ENCODE results near the gene MSANTD3.
A peak's percentile ranks its signal among the peaks of the same experiment; 100 is the strongest.
"Not testable (repeated sequence)": the region's sequence is repeated elsewhere in the genome, so short reads cannot be mapped to it uniquely, and the experiment has no call there.

The MSANTD3 gene

DNA sequence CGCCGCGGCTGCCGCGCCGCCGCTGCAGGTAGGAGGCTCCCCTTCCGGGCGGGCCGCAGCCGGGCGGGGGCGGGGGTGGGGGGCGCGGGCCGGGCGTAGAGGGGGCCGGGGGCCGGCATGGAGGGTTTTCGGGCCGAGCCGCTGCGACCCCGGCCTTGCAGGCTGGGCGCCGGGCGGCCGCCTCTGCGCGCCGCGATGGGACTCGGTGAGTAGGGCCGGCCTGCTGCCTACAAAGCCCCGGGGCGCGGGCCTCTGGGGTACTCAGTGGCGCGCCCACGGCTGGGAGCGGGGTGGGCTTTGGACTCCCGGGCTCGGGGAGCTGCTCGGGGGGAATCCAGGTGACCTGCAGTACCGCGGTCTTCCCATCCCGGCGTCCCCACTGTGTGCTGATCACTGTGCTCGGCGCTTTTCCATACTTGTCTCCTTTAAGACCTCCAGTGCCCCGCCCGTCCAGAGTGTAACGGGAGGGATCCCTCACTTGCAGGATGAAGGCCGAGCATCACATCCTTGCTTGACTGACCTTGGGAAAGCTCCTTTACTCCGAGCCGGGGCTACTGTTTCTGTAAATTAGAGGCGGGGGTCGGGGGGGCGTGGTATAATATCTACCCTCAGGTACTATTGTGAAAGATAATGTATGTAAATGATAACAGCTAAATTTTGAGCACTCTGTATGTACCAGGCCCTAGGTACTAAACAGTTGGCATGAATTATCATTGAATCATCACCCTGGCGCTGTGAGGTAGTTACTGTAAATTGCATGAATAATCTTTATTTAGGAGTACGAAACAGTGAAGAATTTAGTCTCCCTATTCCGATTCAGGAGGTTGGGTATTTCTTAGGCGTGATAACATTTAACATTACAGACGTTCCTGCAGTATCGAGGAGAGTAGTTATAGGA, 672 bp downstream of the MSANTD3 start:
- Histone ChIP-seq H3K36me3 (ENCODE audit: control insufficient read depth in 5 of 5, insufficient read depth in 5 of 5, low read length in 5 of 5) (no peaks in the 10 kb centered on the region), H3K9ac (ENCODE audit: low read length in 5 of 5) (peak overlapping the region in 4 of 5 donors; percentile 73 to 85 (median 80)), H3K9me3 (ENCODE audit: control insufficient read depth in 5 of 5, low read length in 5 of 5) (no peaks in the 10 kb centered on the region), H3K4me1 (ENCODE audit: control insufficient read depth in 5 of 5, insufficient read depth in 5 of 5, low read length in 5 of 5) (peaks cover 2 to 31% (median 28%) of the 10 kb centered on the region in 5 donors), H3K27me3 (ENCODE audit: control insufficient read depth in 5 of 5, insufficient read depth in 4 of 5, low read length in 5 of 5) (no peaks in the 10 kb centered on the region), H3K27ac (ENCODE audit: low read depth, low read length) (peak overlapping the region; percentile 79), H3K4me3 (ENCODE audit: low read depth in 1 of 5, low read length in 5 of 5) (peak overlapping the region; percentile 62 to 82 (median 77))

DNA sequence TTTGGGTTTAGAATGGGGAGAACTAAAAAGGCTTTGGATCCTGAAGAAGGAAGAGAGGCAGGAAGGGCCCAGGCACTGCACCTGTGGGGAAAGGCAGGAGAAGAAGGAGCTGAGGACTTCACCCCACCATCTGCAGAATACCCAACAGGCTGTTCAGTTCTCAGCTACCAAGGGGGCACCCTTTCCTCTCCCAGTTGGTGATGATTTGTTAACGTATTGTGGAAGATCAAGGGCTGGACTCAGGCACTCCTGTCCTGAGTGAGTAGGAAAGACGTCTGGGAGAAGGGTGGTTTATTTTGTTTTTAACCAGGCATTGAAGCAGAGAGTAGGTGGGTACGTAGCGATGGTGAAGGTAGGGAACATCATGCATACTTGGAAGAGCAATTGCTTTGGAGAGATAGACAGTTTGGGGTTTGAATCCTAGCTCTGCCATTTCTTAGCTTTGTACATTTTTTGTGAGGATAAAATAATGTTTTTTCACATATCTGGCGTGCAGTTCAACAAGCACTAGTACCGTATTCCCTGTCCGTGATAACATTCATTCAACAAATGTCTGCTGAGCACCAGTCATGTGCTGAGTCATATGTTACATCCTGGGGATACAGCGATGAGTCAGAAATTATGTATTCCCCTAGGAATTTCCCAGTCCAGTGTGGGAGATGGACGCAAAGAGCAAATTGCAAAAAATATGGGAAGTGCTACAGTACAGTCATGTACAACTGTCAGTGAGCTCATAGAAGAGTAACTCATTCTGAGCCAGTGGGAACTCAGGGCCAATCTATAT, 2.1 kb downstream of the MSANTD3 start:
- peak overlapping the region; percentile 79 for H3K27ac ChIP-seq (ENCODE audit: low read depth, low read length)
- H3K9ac ChIP-seq (ENCODE audit: low read length in 5 of 5) = peak overlapping the region in 1 of 5 donors; percentile 37
- no peaks in the 10 kb centered on the region for H3K27me3 ChIP-seq (ENCODE audit: control insufficient read depth in 5 of 5, insufficient read depth in 4 of 5, low read length in 5 of 5)
- H3K36me3 ChIP-seq (ENCODE audit: control insufficient read depth in 5 of 5, insufficient read depth in 5 of 5, low read length in 5 of 5) = no peaks in the 10 kb centered on the region
- peak overlapping the region in 1 of 5 donors; percentile 33 for H3K4me3 ChIP-seq (ENCODE audit: low read depth in 1 of 5, low read length in 5 of 5)
- peaks cover 2 to 31% (median 28%) of the 10 kb centered on the region in 5 donors for H3K4me1 ChIP-seq (ENCODE audit: control insufficient read depth in 5 of 5, insufficient read depth in 5 of 5, low read length in 5 of 5)
- H3K9me3 ChIP-seq (ENCODE audit: control insufficient read depth in 5 of 5, low read length in 5 of 5) = no peaks in the 10 kb centered on the region

DNA sequence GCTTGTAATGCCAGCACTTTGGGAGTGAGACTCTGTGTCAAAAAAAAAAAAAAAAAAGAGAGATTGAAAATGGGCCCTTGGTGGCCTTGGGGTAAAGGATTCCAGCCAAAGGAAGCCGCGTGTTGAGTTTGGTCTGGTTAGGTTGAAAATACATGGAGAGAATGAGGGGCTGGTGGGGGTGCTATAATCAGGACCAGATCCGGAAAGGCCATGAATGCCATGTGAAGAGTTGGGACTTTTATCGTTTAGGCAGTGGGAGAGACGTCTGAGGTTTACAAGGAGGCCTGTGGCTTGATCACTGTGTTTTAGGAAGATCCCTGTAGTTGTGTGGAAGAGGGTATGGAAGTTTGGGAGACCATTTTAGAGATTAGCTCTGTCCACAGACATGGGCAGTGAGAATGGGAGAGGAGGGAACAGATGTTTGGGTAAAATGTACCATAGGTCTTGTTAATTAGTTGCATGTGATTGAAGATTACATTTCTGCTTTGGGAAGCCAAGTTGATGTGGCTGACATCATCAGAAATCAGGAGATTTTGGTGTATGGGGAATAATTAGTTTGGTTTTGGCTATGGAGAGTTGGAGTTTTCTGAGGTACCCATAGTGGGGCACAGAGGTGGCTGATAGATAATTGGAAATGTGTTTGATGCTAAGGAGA, 3.5 kb downstream of the MSANTD3 start:
- Histone ChIP-seq H3K36me3 (ENCODE audit: control insufficient read depth in 5 of 5, insufficient read depth in 5 of 5, low read length in 5 of 5) (no peaks in the 10 kb centered on the region), H3K9me3 (ENCODE audit: control insufficient read depth in 5 of 5, low read length in 5 of 5) (no peaks in the 10 kb centered on the region), H3K4me3 (ENCODE audit: low read depth in 1 of 5, low read length in 5 of 5) (no peak overlapping the region), H3K9ac (ENCODE audit: low read length in 5 of 5) (no peak overlapping the region), H3K27ac (ENCODE audit: low read depth, low read length) (no peak overlapping the region), H3K27me3 (ENCODE audit: control insufficient read depth in 5 of 5, insufficient read depth in 4 of 5, low read length in 5 of 5) (no peaks in the 10 kb centered on the region), H3K4me1 (ENCODE audit: control insufficient read depth in 5 of 5, insufficient read depth in 5 of 5, low read length in 5 of 5) (peaks cover 2 to 31% (median 28%) of the 10 kb centered on the region in 5 donors)

DNA sequence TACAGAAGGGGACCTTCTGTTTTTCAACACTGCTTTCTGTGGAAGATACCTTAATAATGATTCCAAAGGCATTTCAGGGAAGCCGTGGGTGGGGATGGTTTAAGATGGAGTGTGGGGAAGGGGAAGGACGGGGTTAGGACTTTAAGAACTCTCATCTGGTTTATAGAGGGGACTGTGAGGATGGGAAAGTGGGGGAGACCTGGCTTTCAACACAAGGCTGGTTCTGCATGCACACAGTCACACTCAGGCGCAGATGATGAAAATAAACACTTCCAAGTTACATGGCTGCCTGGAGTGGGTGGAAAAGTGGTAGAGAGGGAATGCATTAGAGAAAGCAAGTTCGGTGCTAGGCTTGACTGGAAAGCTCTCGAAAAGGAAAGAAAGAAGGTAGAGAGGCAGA, 4.9 kb downstream of the MSANTD3 start:
- H3K4me1 ChIP-seq (ENCODE audit: control insufficient read depth in 5 of 5, insufficient read depth in 5 of 5, low read length in 5 of 5) = peaks cover 2 to 21% (median 18%) of the 10 kb centered on the region in 5 donors
- H3K36me3 ChIP-seq (ENCODE audit: control insufficient read depth in 5 of 5, insufficient read depth in 5 of 5, low read length in 5 of 5) = no peaks in the 10 kb centered on the region
- no peak overlapping the region for H3K9ac ChIP-seq (ENCODE audit: low read length in 5 of 5)
- no peak overlapping the region for H3K27ac ChIP-seq (ENCODE audit: low read depth, low read length)
- no peak overlapping the region for H3K4me3 ChIP-seq (ENCODE audit: low read depth in 1 of 5, low read length in 5 of 5)
- no peaks in the 10 kb centered on the region for H3K9me3 ChIP-seq (ENCODE audit: control insufficient read depth in 5 of 5, low read length in 5 of 5)
- H3K27me3 ChIP-seq (ENCODE audit: control insufficient read depth in 5 of 5, insufficient read depth in 4 of 5, low read length in 5 of 5) = no peaks in the 10 kb centered on the region

DNA sequence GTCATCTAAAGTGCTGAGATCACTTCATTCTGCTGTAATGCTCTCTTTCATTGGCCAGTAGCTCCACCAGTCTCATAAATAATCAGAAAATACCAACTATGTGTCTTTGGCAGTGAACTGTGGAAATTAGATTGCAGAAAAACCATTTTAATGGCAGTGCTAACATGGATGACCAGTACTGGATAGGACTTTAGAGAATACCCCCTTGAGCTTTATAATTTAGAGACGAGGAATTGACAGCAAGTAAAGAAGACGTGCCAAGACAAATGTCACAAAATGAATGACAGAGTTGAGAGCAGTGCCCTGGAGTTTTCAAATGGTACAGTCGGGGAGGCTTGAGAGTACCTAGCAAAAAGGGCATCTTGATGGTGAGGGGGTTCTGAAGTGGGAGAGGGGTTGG, 5.8 kb downstream of the MSANTD3 start:
- Histone ChIP-seq H3K9me3 (ENCODE audit: control insufficient read depth in 5 of 5, low read length in 5 of 5) (no peaks in the 10 kb centered on the region), H3K36me3 (ENCODE audit: control insufficient read depth in 5 of 5, insufficient read depth in 5 of 5, low read length in 5 of 5) (no peaks in the 10 kb centered on the region), H3K27ac (ENCODE audit: low read depth, low read length) (no peak overlapping the region), H3K27me3 (ENCODE audit: control insufficient read depth in 5 of 5, insufficient read depth in 4 of 5, low read length in 5 of 5) (no peaks in the 10 kb centered on the region), H3K4me1 (ENCODE audit: control insufficient read depth in 5 of 5, insufficient read depth in 5 of 5, low read length in 5 of 5) (peaks cover 2 to 19% (median 15%) of the 10 kb centered on the region in 5 donors), H3K4me3 (ENCODE audit: low read depth in 1 of 5, low read length in 5 of 5) (no peak overlapping the region), H3K9ac (ENCODE audit: low read length in 5 of 5) (no peak overlapping the region)

DNA sequence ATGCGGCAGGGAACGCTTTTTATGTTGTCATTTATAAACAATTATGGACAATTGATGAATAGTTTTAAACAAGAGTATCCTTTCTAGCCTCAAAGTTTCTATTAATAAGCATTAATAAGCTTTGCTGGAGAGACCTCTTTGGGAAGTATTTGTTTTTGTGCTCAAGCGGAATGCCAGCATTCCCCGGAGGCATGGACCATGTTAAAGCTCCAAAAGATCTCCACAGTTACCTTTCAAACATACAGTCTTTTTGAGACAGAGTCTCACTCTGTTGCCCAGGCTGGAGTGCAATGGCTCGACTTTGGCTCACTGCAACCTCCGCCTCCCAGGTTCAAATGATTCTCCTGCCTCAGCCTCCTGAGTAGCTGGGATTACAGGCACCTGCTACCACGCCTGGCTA, 9.6 kb downstream of the MSANTD3 start:
- H3K9ac ChIP-seq (ENCODE audit: low read length in 5 of 5) = no peak overlapping the region
- no peak overlapping the region for H3K4me3 ChIP-seq (ENCODE audit: low read depth in 1 of 5, low read length in 5 of 5)
- H3K27ac ChIP-seq (ENCODE audit: low read depth, low read length) = no peak overlapping the region
- no peaks in the 10 kb centered on the region for H3K36me3 ChIP-seq (ENCODE audit: control insufficient read depth in 5 of 5, insufficient read depth in 5 of 5, low read length in 5 of 5)
- H3K9me3 ChIP-seq (ENCODE audit: control insufficient read depth in 5 of 5, low read length in 5 of 5) = no peaks in the 10 kb centered on the region
- peaks cover 0 to 7% (median 0%) of the 10 kb centered on the region in 5 donors for H3K4me1 ChIP-seq (ENCODE audit: control insufficient read depth in 5 of 5, insufficient read depth in 5 of 5, low read length in 5 of 5)
- H3K27me3 ChIP-seq (ENCODE audit: control insufficient read depth in 5 of 5, insufficient read depth in 4 of 5, low read length in 5 of 5) = no peaks in the 10 kb centered on the region

DNA sequence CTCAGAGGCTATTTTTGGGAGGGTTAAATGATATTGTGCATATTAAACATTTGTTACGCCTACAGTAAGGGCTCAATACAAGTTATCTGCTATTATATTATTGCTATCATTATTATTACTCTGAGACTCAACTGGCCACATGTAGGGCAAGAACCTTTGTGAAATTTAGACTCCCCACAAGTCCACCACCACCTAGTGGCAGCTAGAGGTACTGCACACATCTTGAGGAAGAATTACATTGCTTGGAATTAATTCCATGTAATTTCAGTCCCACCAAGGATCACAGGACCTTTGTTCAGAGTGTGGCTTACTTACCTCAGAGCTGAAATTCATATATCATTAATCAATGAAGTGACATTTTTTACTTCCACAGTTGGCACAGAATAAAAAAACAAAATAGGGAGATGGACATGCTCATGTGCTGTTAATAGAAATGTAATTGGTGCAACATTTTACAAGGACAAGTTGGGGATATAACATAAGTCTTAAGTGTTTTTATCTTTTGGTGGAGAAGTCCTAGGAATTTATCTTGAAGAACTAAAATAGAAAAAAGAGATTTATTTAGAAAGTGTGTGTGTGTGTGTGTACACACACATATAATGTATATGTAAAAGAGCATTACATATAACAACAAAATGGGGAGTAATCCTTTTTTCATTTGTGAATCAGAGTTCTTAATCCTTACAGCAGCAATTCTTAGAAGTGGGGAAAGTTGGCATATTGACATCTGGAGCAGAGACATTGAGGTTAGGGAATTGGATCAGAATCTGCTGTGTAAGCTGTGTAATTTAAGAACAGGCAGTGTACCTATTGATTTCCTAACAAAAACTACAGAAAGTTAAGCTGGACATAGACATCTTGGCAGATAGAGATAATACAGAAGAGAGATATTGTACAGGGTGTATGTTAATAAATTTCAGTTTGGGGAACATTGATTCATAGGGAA, 11.2 kb downstream of the MSANTD3 start:
- Histone ChIP-seq H3K9ac (ENCODE audit: low read length in 5 of 5) (no peak overlapping the region), H3K9me3 (ENCODE audit: control insufficient read depth in 5 of 5, low read length in 5 of 5) (no peaks in the 10 kb centered on the region), H3K4me1 (ENCODE audit: control insufficient read depth in 5 of 5, insufficient read depth in 5 of 5, low read length in 5 of 5) (peaks cover 0 to 7% (median 0%) of the 10 kb centered on the region in 5 donors), H3K27ac (ENCODE audit: low read depth, low read length) (no peak overlapping the region), H3K36me3 (ENCODE audit: control insufficient read depth in 5 of 5, insufficient read depth in 5 of 5, low read length in 5 of 5) (no peaks in the 10 kb centered on the region), H3K27me3 (ENCODE audit: control insufficient read depth in 5 of 5, insufficient read depth in 4 of 5, low read length in 5 of 5) (no peaks in the 10 kb centered on the region), H3K4me3 (ENCODE audit: low read depth in 1 of 5, low read length in 5 of 5) (no peak overlapping the region)

DNA sequence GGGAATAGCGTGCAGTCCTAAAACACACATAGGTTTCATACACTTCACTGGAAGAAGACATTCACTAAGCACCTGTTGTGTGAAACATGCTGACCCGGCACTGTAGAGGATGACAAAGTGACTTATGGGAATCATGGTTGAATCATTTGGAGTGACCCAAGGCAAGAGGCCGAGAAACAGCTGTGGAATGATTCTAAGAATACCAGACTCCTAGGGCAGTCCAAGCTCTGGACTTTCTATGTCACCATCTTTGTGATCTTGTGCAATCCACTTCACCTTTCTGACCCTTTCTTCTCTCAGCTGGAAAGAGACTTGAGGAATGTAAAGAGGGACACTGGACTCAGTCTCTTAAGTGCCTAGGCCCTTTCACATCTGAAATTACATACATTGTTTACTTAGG, 13.1 kb downstream of the MSANTD3 start:
- no peaks in the 10 kb centered on the region for H3K9me3 ChIP-seq (ENCODE audit: control insufficient read depth in 5 of 5, low read length in 5 of 5)
- H3K4me1 ChIP-seq (ENCODE audit: control insufficient read depth in 5 of 5, insufficient read depth in 5 of 5, low read length in 5 of 5) = peaks cover 0 to 7% (median 0%) of the 10 kb centered on the region in 5 donors
- no peaks in the 10 kb centered on the region for H3K27me3 ChIP-seq (ENCODE audit: control insufficient read depth in 5 of 5, insufficient read depth in 4 of 5, low read length in 5 of 5)
- H3K36me3 ChIP-seq (ENCODE audit: control insufficient read depth in 5 of 5, insufficient read depth in 5 of 5, low read length in 5 of 5) = peaks cover 0 to 4% (median 0%) of the 10 kb centered on the region in 5 donors
- no peak overlapping the region for H3K27ac ChIP-seq (ENCODE audit: low read depth, low read length)
- H3K4me3 ChIP-seq (ENCODE audit: low read depth in 1 of 5, low read length in 5 of 5) = no peak overlapping the region
- no peak overlapping the region for H3K9ac ChIP-seq (ENCODE audit: low read length in 5 of 5)

DNA sequence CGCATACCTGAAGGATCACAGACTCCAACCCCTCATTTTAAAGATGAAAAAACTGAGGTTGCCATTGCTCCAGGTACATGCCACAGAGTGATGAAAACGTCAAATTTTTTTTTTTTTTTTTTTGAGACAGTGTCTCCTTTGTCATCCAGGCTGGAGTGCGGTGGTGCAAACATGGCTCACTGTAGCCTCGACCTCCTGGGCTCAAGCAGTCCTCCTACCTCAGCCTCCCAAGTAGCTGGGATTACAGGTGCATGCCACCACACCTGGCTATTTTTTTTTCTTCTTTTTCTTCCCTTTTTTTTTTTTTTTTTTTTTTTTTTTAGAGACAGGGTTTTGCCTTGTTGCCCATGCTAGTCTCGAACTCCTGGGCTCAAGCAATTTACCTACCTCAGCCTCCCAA, 13.5 kb downstream of the MSANTD3 start:
- H3K9me3 ChIP-seq (ENCODE audit: control insufficient read depth in 5 of 5, low read length in 5 of 5); H3K27me3 ChIP-seq (ENCODE audit: control insufficient read depth in 5 of 5, insufficient read depth in 4 of 5, low read length in 5 of 5); H3K36me3 ChIP-seq (ENCODE audit: control insufficient read depth in 5 of 5, insufficient read depth in 5 of 5, low read length in 5 of 5); H3K9ac ChIP-seq (ENCODE audit: low read length in 5 of 5); H3K27ac ChIP-seq (ENCODE audit: low read depth, low read length); H3K4me3 ChIP-seq (ENCODE audit: low read depth in 1 of 5, low read length in 5 of 5); H3K4me1 ChIP-seq (ENCODE audit: control insufficient read depth in 5 of 5, insufficient read depth in 5 of 5, low read length in 5 of 5): not testable (repeated sequence)
